HepG2 (cell line): ENCODE results near the gene PTK7. TPM values are rescaled to one million over a fixed set of nuclear protein-coding genes. Genes with fewer than 3 reads are reported as not detected.

Experiments
- GLI4 ChIP-seq: sonication (generic); formaldehyde crosslinking; IDR thresholded peaks from 2 replicates; pipeline ENCODE4 v1.5.1; 2020; ENCODE audit warnings: missing genetic modification reagents, mild to moderate bottlenecking, moderate library complexity, borderline replicate concordance
- NR2F2 ChIP-seq: IDR thresholded peaks from 2 replicates; pipeline ENCODE4 v1.6.1; 2012; ENCODE audit warnings: low read depth, inconsistent platforms, borderline replicate concordance
- SIX4 ChIP-seq: sonication (generic); formaldehyde crosslinking; IDR thresholded peaks from 2 replicates; pipeline ENCODE4 v1.4.0; 2020; ENCODE audit warnings: missing genetic modification reagents
- XBP1 ChIP-seq: sonication (generic); formaldehyde crosslinking; IDR thresholded peaks from 2 replicates; pipeline ENCODE4 v1.5.0; 2020; ENCODE audit warnings: missing genetic modification reagents
- ZFP37 ChIP-seq: sonication (generic); formaldehyde crosslinking; IDR thresholded peaks from 2 replicates; pipeline ENCODE4 v1.4.0; 2020; ENCODE audit warnings: missing genetic modification reagents, borderline replicate concordance
- ZFYVE20 ChIP-seq: sonication (generic); formaldehyde crosslinking; IDR thresholded peaks from 2 replicates; pipeline ENCODE4 v1.8.0; 2023; ENCODE audit warnings: low read depth, mild to moderate bottlenecking, moderate library complexity, missing genetic modification reagents, borderline replicate concordance
- ZMYM3 ChIP-seq: sonication (generic); formaldehyde crosslinking; IDR thresholded peaks from 2 replicates; pipeline ENCODE4 v1.5.1; 2020; ENCODE audit warnings: mild to moderate bottlenecking, missing genetic modification reagents
- ZNF556 ChIP-seq: sonication (generic); formaldehyde crosslinking; IDR thresholded peaks from 2 replicates; pipeline ENCODE4 v1.4.0; 2020; ENCODE audit warnings: mild to moderate bottlenecking, missing genetic modification reagents, borderline replicate concordance
- ZNF557 ChIP-seq: sonication (generic); formaldehyde crosslinking; IDR thresholded peaks from 2 replicates; pipeline ENCODE4 v1.4.0; 2020; ENCODE audit warnings: missing genetic modification reagents
- ZNF572 ChIP-seq: sonication (generic); formaldehyde crosslinking; IDR thresholded peaks from 2 replicates; pipeline ENCODE4 v1.5.1; 2020; ENCODE audit warnings: mild to moderate bottlenecking, missing genetic modification reagents
- polyA plus RNA-seq, 8 experiments: library from polyadenylated mRNA; depleted of rRNA in 3 of 8; stranded (reverse) in 7 of 8; unstranded in 1 of 8; fragments of >200 nt; fragmentation: Illumina TruSeq in 4 of 8; extraction: Trizol in 4 of 8; gene quantifications; 2 replicates each; pipeline versions ENCODE4 v1.2.1 to v1.2.3, GENCODE V29; 2011 to 2016; ENCODE audit warnings: low read depth in 4 of 8, missing spikeins in 1 of 8, mixed read lengths in 1 of 8; ENCODE audit not compliant: insufficient read depth in 1 of 8
- total RNA-seq, 5 experiments: library from RNA; depleted of rRNA; stranded (reverse); fragments of >200 nt; fragmentation: Illumina TruSeq; extraction: Trizol; gene quantifications; 2 replicates each; pipeline ENCODE4 v1.2.3, GENCODE V29; 2016; ENCODE audit warnings: low read depth in 1 of 5
- TF ChIP-seq, protein P1 (sequence below): IDR thresholded peaks from 2 replicates; pipeline ENCODE4 v1.6.1; 2012; ENCODE audit warnings: low read length, improper control_type of control experiment
- TF ChIP-seq, protein P2 (sequence below): sonication (generic); formaldehyde crosslinking; conservative IDR thresholded peaks from 2 replicates; pipeline ENCODE4 v1.8.0; 2022; ENCODE audit warnings: mild to moderate bottlenecking, moderate library complexity, missing genetic modification reagents
- TF ChIP-seq, protein P3 (sequence below): sonication (generic); formaldehyde crosslinking; IDR thresholded peaks from 2 replicates; pipeline ENCODE4 v1.4.0; 2020; ENCODE audit warnings: missing genetic modification reagents
- TF ChIP-seq, protein P4 (sequence below): sonication (generic); formaldehyde crosslinking; IDR thresholded peaks from 2 replicates; pipeline ENCODE4 v1.5.0; 2020; ENCODE audit warnings: missing genetic modification reagents, mild to moderate bottlenecking, borderline replicate concordance
- TF ChIP-seq, protein P5 (sequence below): sonication (generic); formaldehyde crosslinking; IDR thresholded peaks from 2 replicates; pipeline ENCODE4 v1.5.0; 2020; ENCODE audit warnings: mild to moderate bottlenecking, missing genetic modification reagents, moderate library complexity
- TF ChIP-seq, protein P6 (sequence below), 2 experiments: fragments of 450-650 bp in 1 of 2; sonication (generic) in 1 of 2; formaldehyde crosslinking; IDR thresholded peaks; 2 replicates each; pipeline versions ENCODE4 v1.5.0 to v1.8.0; 2020 to 2022; ENCODE audit warnings: mild to moderate bottlenecking in 1 of 2, missing genetic modification reagents in 1 of 2
- TF ChIP-seq, protein P7 (sequence below): sonication (generic); formaldehyde crosslinking; IDR thresholded peaks from 2 replicates; pipeline ENCODE4 v1.4.0; 2020; ENCODE audit warnings: mild to moderate bottlenecking, missing genetic modification reagents

The PTK7 gene
- total and polyA plus RNA-seq, 2 of the 13 experiments (the other 11 are each of a cell fraction or from before 2014, with no cell fraction given): 98.5 to 99.8 TPM

DNA sequence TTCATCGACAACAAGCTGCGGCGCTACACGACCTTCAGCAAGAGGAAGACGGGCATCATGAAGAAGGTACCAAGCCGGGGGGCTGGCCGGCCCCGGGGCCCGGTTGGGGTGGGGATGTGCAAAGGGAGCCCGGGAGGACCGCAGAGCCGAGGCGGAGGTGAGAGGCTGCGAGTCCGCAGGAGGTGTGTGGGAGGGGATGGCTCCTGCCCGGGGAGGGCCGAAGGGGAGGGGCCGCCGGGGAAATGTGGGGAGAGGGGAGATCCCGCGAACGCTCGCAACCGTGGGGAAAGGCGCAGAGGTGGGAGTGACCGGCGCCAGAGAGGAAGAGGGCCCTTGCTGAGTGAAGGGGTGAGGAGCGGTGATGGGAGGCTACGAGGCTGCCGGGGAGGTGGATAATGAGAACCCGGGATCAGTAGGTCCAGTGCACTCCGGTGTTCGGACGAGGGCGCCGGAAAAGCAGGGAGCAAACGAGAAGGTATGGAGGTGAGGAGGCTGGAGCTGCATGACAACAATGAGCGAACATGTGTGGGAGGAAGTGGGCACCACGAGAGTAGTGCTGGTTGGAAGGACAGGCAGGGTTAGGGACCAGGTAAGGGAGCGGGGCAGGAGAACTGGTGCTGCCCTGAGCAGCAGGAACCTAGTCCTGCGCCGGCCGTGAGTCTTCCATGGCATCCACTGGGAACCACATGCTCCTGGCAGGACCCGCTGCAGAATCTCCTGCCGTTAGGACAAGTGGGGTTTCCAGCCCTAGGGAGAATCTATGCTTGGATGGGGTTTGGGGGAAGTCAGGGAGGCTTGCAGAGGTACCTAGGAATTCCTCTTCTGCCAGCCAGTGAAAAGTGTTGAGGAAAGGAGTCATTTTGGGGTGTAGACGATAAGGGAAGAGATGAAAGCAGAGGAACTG is 96.2 kb downstream of the PTK7 start (continued):
- TF ChIP-seq, protein P1, sequence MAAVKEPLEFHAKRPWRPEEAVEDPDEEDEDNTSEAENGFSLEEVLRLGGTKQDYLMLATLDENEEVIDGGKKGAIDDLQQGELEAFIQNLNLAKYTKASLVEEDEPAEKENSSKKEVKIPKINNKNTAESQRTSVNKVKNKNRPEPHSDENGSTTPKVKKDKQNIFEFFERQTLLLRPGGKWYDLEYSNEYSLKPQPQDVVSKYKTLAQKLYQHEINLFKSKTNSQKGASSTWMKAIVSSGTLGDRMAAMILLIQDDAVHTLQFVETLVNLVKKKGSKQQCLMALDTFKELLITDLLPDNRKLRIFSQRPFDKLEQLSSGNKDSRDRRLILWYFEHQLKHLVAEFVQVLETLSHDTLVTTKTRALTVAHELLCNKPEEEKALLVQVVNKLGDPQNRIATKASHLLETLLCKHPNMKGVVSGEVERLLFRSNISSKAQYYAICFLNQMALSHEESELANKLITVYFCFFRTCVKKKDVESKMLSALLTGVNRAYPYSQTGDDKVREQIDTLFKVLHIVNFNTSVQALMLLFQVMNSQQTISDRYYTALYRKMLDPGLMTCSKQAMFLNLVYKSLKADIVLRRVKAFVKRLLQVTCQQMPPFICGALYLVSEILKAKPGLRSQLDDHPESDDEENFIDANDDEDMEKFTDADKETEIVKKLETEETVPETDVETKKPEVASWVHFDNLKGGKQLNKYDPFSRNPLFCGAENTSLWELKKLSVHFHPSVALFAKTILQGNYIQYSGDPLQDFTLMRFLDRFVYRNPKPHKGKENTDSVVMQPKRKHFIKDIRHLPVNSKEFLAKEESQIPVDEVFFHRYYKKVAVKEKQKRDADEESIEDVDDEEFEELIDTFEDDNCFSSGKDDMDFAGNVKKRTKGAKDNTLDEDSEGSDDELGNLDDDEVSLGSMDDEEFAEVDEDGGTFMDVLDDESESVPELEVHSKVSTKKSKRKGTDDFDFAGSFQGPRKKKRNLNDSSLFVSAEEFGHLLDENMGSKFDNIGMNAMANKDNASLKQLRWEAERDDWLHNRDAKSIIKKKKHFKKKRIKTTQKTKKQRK: no peak
- TF ChIP-seq, protein P2, sequence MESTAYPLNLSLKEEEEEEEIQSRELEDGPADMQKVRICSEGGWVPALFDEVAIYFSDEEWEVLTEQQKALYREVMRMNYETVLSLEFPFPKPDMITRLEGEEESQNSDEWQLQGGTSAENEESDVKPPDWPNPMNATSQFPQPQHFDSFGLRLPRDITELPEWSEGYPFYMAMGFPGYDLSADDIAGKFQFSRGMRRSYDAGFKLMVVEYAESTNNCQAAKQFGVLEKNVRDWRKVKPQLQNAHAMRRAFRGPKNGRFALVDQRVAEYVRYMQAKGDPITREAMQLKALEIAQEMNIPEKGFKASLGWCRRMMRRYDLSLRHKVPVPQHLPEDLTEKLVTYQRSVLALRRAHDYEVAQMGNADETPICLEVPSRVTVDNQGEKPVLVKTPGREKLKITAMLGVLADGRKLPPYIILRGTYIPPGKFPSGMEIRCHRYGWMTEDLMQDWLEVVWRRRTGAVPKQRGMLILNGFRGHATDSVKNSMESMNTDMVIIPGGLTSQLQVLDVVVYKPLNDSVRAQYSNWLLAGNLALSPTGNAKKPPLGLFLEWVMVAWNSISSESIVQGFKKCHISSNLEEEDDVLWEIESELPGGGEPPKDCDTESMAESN (CRISPR knock-in tag): no peak
- TF ChIP-seq, protein P3, sequence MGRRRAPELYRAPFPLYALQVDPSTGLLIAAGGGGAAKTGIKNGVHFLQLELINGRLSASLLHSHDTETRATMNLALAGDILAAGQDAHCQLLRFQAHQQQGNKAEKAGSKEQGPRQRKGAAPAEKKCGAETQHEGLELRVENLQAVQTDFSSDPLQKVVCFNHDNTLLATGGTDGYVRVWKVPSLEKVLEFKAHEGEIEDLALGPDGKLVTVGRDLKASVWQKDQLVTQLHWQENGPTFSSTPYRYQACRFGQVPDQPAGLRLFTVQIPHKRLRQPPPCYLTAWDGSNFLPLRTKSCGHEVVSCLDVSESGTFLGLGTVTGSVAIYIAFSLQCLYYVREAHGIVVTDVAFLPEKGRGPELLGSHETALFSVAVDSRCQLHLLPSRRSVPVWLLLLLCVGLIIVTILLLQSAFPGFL (CRISPR knock-in tag): no peak
- TF ChIP-seq ZMYM3 (CRISPR knock-in tag): no peak; the same call in 1 of the 2 replicates
- no peak for TF ChIP-seq ZNF556 (CRISPR knock-in tag)
- TF ChIP-seq, protein P4, sequence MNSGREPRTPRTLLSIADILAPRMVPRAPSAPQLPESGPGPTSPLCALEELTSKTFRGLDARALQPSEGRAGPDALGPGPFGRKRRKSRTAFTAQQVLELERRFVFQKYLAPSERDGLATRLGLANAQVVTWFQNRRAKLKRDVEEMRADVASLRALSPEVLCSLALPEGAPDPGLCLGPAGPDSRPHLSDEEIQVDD (CRISPR knock-in tag): peak; percentile 44; the same call in 1 of the 2 replicates
- no peak for TF ChIP-seq ZNF572
- TF ChIP-seq, protein P5, sequence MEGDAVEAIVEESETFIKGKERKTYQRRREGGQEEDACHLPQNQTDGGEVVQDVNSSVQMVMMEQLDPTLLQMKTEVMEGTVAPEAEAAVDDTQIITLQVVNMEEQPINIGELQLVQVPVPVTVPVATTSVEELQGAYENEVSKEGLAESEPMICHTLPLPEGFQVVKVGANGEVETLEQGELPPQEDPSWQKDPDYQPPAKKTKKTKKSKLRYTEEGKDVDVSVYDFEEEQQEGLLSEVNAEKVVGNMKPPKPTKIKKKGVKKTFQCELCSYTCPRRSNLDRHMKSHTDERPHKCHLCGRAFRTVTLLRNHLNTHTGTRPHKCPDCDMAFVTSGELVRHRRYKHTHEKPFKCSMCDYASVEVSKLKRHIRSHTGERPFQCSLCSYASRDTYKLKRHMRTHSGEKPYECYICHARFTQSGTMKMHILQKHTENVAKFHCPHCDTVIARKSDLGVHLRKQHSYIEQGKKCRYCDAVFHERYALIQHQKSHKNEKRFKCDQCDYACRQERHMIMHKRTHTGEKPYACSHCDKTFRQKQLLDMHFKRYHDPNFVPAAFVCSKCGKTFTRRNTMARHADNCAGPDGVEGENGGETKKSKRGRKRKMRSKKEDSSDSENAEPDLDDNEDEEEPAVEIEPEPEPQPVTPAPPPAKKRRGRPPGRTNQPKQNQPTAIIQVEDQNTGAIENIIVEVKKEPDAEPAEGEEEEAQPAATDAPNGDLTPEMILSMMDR (CRISPR knock-in tag): no peak
- TF ChIP-seq NR2F2: no peak
- TF ChIP-seq, protein P6, sequence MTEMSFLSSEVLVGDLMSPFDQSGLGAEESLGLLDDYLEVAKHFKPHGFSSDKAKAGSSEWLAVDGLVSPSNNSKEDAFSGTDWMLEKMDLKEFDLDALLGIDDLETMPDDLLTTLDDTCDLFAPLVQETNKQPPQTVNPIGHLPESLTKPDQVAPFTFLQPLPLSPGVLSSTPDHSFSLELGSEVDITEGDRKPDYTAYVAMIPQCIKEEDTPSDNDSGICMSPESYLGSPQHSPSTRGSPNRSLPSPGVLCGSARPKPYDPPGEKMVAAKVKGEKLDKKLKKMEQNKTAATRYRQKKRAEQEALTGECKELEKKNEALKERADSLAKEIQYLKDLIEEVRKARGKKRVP (CRISPR knock-in tag; IDR thresholded peaks at IDR 0.05): 0 out of 4 replicates have a peak, but pooled peaks of 1 of the 2 experiments have one; percentile 41
- TF ChIP-seq ZFP37 (CRISPR knock-in tag): 0 out of 2 replicates have a peak, but pooled peaks have one; percentile 60
- TF ChIP-seq GLI4 (CRISPR knock-in tag): no peak
- no peak for TF ChIP-seq ZFYVE20 (CRISPR knock-in tag)
- no peak for TF ChIP-seq XBP1 (CRISPR knock-in tag)
- TF ChIP-seq, protein P7, sequence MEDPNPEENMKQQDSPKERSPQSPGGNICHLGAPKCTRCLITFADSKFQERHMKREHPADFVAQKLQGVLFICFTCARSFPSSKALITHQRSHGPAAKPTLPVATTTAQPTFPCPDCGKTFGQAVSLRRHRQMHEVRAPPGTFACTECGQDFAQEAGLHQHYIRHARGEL: no peak
- TF ChIP-seq SIX4 (CRISPR knock-in tag): no peak
- TF ChIP-seq ZNF557 (CRISPR knock-in tag): no peak
